PC-9 (cell line): ENCODE data around the gene APBB1IP.
"Not testable (repeated sequence)": the region's sequence is repeated elsewhere in the genome, so short reads cannot be mapped to it uniquely, and the experiment has no call there.

Experiments
- EZH2 ChIP-seq: fragments of 200-600 bp; sonication (generic); IDR thresholded peaks from 2 replicates; pipeline ENCODE4 v1.8.0; 2017; ENCODE audit warnings: antibody characterized with exemption, low read depth
- TF ChIP-seq, protein P1 (sequence below): fragments of 200-600 bp; sonication (generic); conservative IDR thresholded peaks from 2 replicates; pipeline ENCODE4 v1.6.1; 2017; ENCODE audit warnings: mixed run types, antibody characterized with exemption, mild to moderate bottlenecking, moderate library complexity

GRCh38 chr10:26474845-26475244, 36.7 kb downstream of the APBB1IP start:
- TF ChIP-seq, protein P1, sequence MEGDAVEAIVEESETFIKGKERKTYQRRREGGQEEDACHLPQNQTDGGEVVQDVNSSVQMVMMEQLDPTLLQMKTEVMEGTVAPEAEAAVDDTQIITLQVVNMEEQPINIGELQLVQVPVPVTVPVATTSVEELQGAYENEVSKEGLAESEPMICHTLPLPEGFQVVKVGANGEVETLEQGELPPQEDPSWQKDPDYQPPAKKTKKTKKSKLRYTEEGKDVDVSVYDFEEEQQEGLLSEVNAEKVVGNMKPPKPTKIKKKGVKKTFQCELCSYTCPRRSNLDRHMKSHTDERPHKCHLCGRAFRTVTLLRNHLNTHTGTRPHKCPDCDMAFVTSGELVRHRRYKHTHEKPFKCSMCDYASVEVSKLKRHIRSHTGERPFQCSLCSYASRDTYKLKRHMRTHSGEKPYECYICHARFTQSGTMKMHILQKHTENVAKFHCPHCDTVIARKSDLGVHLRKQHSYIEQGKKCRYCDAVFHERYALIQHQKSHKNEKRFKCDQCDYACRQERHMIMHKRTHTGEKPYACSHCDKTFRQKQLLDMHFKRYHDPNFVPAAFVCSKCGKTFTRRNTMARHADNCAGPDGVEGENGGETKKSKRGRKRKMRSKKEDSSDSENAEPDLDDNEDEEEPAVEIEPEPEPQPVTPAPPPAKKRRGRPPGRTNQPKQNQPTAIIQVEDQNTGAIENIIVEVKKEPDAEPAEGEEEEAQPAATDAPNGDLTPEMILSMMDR = not testable (repeated sequence)
- not testable (repeated sequence) for TF ChIP-seq EZH2
